NOMO-1 (cell line): ENCODE data around the gene PARVB.
"Not testable (repeated sequence)": the region's sequence is repeated elsewhere in the genome, so short reads cannot be mapped to it uniquely, and the experiment has no call there.

ENCODE experiments used
- DNase-seq, 2 experiments: peaks; one replicate each; lab custom pipeline; 2025; ENCODE audit not compliant: unreplicated experiment in 2 of 2; lab: John Stamatoyannopoulos, UW

Gene PARVB

DNA sequence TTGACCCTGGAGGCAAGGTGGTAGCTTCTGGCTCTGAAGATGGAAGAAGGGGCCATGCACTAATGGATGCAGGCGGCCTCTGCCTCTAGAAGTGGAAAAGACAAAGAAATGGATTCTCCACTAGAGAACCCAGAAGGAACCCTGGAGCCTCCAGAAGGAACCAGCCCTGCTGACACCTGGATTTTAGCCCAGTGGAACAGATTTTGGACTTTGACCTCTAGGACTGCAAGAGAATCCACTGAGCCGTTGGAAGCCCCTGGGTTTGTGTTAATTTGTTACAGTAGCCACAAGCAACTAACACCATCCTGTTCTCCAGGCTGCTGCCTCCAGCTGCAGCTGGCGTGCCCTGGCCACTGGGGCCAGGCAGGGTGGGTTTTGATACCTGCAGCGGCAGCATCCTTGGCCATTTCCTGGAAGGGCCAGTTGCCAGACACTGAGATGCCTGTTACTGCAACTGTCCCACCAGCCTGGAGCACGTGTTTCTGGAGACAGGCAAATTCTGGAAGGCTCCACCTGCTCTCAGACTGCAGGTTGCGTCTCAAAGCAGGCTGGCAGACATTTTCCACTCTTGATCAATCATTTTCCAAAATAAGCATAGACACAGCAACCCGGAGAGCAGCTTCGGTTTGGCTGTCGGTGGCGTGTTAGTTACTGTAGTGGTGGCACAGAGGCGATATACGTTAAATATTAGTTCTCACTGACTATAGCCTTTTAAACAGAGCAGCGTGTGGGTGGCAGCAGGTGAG is 79.8 kb downstream of the PARVB start:
- DNase-seq: no peak

DNA sequence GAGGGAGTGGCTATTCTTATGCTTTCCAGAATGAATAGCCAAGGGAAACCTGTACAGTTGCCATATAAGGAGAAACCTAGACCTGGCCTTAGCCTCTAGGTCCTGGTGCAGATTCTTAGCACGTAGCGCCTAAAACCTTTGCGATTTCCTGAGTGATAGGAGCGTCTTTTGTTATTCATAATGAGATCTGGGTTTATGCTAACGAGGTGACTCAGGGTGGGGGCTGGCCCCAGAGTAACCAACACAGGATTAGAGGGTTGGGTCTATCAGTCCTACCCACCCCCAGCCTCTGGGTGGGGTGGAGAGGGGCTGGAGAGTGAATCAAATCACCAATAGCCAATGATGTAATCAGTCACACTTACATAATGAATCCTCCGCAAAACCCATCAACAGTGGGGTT is 83.2 kb downstream of the PARVB start:
- DNase-seq: no peak

DNA sequence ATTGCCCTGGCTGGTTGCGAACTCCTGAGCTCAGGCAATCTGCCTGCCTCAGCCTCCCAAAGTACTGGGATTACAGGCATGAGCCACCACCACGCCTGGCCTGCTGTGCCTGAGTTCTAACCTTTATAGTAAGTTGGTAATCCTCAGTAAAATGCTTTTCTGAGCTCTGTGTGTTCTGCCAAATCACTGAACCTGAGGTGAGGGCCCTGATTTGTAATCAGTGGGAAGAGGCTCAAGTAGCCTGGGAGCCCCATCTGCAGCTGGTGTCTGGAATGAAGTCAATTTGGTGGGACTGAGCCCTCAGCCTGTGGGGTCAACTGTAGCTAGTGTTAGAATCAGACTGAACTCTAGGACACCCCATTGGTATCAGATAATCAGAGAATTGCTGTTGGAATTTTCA is 84.0 kb downstream of the PARVB start:
- DNase-seq: no peak

DNA sequence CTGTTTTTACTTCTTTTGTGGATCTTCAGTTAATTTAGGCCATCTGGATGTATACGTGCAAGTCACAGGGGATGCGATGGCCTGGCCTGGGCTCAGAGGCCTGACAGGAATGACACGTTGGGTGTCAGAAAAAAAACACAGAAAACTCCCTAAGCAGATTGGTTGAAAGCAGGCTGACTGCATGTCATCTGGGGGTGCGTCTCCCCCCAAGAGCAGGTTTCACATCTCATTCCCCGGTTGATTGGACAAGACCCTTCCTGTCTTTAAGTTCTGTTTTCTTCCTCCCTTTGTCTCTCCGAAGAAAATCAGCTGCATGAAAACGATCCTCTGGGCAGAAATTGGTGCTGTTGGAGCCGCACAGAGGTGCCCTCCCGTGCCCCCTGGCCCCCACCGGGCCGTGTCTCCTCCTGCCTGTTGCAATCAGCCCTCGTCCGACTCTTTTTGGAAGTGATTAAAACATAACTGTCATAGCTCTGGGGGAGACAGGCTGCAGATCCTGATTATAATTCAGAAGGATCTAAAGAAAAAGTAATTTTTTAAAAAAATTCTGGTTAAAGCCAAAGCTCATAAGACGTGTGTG is 84.8 kb downstream of the PARVB start:
- DNase-seq: no peak

DNA sequence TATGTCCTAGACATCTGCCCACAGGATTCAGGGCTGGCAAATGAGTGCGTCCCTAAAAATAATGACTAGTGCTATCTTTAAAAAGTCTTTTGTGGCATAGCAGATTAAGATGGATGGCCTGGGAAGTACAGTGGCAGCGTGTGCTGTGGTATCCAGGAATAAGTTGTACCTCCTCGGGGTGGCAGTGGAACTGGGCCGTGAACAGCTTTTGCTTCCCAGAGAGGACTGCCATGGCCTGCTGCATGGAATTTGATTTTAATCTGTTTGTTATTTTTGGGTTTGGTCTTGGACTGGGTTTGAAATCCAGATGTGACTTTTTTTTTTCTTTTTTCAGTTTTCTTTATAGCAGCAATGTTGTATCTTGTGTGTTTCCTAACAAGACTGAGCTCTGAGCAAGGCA is 85.3 kb downstream of the PARVB start:
- no peak for DNase-seq

DNA sequence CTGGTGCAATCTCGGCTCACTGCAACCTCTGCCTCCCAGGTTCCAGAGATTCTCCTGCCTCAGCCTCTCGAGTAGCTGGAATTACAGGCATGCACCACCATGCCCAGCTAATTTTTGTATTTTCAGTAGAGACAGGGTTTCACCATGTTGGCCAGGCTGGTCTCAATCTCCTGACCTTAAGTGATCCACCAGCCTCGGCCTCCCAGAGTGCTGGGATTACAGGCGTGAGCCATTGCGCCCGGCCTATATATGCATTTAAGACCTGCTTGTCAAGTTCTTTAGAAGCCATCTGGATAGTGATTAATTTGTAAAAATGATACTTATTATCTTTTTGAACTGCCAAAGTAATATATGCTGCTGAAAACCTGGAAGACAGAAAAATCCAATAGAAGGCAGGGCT is 86.6 kb downstream of the PARVB start:
- not testable (repeated sequence) for DNase-seq

DNA sequence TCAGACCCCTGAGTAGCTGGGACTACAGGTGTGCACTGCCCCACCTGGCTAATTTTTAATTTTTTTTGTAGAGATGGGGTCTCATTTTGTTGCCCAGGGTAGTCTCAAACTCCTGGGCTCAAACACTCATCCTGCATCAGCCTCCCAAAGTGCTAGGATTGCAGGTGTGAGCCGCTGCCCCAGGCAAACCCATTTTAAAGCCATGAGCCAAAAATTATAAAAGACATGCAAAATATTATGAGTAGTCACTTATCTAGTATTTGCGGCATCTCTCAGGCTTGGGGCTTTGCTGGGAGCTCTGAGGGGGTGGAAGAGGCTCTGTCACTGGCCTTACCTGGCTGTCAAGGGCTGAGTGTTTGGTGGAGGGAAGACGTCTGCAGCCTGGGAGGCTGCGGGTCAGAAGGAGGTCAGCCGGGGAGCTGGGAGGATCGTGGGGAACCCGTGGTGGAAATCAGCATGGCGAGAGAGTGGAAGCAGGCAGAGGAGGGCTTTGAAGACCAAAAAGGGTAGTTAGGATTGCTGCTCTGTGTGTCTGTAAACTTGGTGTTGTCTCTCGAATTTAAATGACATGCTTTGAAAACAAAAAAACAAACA is 87.6 kb downstream of the PARVB start:
- DNase-seq: no peak

DNA sequence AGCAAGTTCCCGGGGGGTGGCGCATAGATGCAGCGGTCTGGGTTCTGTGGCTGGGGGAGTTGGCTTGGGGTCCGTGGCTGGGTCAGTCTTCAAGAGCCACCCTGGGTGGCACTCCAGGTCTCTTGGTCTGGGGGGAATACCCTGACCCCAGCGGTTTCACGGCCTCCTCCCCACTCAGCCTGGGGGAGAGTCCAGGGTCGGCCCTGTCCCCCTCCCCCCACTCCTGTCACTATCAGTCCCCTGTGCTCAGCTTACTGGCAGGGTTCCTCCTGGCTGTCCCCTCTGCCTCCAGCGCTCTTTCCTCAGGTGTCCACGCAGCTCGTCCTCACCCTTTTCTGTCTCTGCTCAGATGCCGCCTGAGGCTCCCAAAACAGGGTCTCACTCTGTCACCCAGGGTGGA is 88.1 kb downstream of the PARVB start:
- no peak for DNase-seq

DNA sequence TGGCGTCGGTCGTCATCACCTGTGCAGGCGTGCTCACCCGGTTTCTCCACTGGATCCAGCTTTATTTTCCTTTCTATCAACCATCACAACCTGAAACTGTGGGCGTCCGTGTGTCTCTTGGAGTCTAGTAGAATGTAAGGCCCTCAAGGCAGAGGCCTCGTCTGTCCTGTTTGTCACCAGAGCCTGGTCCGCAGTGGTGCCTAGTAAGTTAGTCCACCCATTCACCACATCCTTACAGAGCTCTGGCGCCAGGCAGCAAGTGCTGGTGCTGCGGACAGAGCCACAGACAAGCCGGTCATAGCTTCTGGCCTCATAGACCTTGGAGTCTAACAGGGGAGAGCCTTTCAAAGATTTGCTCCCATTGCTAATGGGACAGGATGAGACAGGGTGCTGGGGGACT is 92.2 kb downstream of the PARVB start:
- DNase-seq: no peak

DNA sequence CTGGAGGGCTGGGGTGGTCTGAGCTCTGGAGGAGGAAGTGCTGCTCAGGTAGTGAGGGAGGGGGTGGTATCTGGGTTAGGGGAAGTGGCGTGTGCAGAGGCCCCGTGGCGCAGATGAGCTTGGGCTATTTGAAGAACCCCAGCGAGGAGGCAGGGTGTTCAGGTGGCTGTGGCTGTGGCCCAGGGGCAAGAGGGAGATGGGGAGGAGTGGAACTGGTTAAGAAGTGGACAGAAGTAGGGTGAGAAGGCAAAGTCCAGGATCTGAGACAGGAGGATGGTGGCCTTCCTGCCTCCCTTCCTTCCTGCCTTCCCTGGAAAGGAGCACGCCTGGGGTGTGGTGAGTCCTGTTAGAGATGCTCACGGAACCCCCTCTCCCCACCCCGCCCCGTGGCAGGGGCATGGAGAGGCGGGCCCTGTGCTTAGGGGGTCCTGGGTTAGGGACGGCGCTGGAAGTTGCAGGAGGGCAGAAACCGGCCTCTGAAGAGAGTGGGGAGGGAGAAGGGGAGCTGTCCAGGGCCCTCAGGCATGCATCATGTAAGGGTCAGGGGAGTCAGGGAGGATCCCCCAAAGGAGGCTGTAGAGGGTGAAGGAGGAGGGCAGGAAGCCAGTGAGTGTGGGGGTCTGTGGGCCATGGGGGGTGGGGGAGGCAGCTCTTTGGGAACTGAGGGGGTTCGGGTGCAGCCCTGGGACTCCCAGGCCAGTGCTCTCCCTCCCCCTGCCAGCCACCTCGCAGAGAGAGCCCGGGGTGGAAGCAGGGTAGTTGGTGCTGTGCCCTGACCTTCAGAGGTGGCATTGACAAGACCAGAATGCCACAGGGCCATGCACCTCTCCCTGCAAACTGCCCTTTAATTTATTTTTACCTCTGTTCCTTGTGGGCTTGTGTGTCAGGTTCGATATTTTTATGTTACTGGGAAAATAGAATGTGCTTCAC is 92.9 kb downstream of the PARVB start:
- peak in 1 of 2 experiments; percentile 3 for DNase-seq

DNA sequence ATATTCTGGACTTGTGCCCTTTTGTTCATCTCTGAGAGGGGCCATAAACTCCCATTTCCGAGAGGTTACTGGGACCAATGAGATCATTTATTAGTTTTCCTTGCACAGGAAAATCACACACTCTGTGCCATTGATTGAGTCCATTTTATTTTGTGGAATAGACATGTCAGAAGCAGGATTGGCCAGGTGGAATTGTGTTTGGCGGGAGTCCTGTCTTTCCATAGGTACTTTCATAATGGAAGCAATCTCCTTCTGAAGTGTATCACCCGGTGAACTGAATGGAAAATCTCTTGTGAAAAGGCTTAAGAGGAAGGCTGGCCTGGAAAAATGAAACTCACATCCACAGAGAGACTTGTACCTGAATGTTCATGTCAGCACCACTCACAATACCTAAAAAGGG is 93.6 kb downstream of the PARVB start:
- no peak for DNase-seq

DNA sequence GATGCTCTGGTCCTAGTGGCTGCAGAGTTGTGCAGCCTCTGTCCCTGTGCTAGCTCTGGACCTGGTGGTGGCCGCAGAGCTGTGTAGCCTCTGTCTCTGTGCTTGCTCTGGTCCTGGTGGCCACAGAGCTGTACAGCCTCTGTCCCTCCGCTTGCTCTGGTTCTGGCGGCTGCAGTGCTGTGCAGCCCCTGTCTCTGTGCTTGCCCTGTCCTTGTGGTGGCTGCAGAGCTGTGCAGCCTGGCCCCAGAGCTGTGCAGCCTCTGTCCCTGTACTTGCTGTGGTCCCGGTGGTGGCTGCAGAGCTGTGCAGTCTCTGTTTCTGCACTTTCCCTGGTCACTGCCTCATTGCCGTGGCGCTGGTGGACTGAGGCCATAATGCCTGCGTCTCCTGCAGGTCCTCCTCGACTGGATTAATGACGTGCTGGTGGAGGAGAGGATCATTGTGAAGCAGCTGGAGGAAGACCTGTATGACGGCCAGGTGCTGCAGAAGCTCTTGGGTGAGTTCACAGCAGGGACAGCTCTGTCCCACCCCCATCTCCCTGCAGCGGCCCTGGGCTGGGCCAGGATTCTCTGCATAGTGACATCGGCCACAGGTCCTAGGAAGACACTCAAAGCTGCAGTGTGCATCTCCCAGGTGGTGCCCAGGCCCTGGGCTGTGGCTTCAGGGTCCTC is 94.7 kb downstream of the PARVB start:
- no peak for DNase-seq

DNA sequence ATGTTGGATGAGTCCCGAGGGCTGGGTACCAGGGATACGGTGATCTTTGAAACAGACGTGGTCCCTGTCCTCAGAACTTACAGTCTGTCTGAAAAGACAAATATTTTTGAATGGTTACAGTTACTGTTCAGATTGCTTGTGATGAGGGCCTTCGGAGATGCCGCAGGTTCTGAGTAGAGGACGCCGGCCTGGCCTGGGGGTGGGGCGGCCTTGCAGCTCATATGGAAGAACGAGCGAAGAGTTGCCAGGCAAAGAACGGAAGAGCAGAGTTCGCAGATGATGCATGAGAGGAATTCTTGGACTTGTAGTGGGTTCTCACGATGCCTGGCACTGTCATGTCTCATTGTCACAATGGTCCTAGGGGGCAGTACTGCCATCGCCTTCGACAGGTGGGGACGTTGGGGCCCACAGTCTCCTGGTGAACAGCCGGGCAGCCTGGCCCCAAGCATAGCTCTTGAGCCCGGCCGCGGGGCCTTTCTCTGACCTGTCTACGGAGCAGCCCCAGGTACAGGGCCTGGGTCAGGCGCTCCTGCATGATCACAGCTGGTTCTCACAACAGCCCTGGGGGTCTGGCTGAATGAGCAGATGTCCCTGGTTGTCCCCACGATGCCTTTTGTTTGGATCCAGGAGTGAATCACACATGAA is 95.7 kb downstream of the PARVB start:
- no peak for DNase-seq

DNA sequence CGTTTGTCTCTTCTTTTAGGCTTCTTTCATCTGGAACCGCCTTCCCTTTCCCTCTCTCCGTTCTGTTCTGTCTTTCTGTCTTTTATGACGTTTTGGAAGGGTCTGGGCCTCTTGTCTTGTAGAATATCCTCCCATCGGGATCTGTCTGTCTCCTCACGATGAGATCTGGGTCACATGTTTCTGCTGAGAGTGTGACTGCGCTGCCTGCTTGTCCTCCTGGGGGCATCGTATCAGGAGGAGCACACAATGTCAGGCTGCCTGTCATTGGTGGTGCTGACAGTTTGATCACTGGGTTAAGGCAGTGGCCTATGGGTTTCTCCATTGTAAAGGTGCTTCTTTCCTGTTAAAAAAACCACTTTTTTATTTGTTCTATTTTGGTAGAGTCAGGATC is 96.2 kb downstream of the PARVB start:
- DNase-seq: no peak

DNA sequence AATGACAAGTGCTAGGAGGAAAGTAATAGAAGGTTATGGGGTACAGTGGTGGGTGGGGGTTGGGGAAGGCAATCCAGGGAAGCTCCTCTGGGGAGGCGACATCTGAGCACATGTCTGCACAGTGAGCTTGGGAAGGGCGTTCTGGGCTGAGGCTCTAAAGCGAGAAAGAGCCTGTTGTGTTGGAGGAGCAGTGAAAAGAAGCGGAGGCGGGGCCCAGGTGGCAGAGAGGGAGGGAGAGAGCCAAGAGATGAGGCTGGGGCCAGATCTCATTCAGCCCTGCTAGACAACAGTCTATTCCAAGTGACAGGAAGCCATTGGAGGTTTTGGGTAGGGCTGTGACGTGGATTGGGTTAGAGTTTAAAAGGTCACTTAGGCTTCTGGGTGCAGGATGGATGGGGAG is 101.3 kb downstream of the PARVB start:
- DNase-seq: no peak

DNA sequence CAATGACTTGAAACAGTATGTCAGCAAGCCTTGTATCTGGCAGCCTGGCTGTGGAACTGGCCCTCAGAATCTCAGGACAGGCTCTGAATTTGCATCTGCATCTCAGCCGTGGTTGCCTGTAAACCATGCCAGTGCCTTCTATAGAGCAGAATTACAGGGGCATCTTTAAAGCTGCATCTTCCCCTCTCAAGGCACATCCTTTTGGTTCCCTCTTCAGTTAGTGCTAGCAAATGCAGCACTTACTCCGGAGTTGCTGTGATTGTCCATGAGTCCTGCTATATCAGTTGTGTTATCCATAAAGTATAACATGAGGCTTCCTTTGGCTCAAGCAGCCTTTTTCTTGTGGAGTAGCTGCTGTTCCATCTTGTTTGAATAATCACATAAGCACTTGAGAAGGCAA is 102.7 kb downstream of the PARVB start:
- DNase-seq: no peak

DNA sequence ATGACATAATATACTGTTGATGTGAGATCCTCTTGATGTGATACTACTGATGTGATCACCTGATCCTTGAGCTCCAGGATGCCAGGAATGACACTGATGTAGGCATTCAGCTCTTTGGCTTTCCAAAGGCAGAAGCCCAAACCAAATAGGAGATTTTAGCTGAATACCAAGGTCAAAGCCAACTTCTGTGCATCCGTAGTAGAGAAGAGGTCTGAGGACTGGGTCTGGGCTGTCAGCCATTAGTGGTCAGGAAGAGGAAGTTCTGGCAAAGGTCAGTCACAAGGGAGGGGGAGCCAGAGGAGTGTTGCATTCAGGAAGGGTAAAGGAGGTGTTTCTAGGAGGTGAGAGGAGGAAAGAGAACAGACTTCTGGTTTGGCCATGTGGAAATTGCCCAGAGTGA is 103.3 kb downstream of the PARVB start:
- peak; percentile 4 to 64 for DNase-seq

DNA sequence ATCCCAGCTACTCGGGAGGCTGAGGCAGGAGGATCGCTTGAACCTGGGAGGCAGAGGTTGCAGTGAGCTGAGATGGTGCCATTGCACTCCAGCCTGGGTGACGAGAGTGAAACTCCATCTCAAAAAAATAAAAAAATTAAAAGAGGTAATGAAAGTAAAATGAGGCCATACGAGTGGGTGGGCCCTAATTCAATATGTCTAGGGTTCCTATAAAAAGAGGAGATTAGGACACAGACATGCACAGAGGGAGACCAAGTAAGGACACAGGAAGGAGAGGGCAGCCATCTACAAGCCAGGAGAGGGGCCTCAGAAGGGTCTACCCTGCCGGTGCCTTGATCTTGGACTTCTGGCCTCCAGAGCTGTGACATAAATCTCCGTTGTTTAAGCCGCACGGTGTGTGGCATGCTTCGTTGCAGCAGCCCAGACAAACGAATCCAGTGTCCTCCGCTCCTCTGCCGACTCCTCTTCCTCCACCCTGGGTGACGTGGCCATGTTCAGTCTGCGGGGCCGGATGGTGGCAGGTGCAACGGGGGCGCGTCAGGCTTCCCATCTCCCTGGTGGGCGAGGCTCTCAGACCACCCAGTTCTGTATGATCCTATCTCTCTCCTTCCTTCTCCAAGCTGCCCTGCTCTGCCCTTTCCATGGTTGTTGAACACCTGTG is 105.0 kb downstream of the PARVB start:
- no peak for DNase-seq

DNA sequence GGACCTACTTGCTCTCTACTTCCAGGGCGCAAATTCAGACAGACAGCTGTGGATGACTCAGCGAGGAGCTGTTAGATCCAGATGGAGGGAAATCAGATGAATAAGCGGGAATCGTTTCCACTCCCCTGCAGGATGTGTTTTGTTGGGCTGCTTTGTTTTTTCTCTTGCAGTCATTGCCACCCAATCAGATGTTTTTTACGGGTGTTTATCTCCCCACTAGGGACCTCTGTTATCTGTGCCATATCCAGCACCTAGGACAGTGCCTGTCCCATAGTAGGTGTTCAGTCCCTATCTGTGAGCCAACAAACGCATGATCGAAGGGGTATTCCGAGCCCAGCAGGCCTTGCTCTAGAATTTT is 105.5 kb downstream of the PARVB start:
- no peak for DNase-seq
